Measurements from ENCODE around the gene SSBP3.

- TF ChIP-seq CTCF (IDR thresholded peaks at IDR 0.05) (no peak), POLR2A (IDR thresholded peaks at IDR 0.05) (no peak), POLR2AphosphoS5 (IDR thresholded peaks at IDR 0.05; ENCODE audit: insufficient read depth in 1 of 2, low read depth in 1 of 2) (no peak)
Measured at GRCh38 chr1:54253480-54253879, 152.7 kb downstream of the SSBP3 start.
